Measurements from ENCODE around the gene ARID1A.
"Not testable (repeated sequence)": the region's sequence is repeated elsewhere in the genome, so short reads cannot be mapped to it uniquely, and the experiment has no call there.

Gene ARID1A

DNA sequence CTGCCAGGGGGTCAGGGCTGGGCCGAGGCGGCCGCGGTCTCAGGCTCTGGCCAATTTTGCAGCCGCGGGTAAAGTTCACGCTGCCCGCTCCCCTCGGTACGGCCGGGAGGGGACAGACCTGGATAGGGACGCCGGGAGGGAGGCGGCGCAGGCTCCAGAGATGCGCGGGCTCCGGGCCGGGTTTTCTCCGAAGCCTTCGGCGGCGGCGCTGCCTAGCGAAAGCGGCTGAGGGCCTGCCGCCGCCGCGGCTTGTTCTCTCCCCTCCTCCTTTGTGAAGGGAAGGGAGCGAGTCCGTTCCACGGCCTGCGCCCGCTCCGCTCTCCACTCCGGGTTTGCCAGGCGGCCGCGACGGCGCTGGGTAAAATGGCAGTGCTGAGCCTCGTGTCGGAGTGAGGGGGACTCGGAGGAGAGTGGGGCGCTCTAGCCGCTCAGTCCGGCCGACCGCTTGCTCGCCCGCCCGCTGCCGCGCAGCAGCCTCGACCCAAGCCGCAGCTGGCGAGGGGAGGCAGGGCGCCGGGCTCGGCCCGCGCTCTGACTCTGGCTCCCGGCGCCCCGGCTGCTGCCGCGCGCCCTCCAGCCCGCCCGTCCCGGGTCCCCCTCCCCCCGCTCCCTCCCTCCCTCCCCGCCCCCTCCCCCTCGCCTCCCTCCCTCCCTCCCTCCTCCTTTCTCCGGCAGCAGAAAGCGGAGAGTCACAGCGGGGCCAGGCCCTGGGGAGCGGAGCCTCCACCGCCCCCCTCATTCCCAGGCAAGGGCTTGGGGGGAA is at the start of gene ARID1A:
Gene ARID1A, plus strand, starts transcription at position 660 of the 763 bp plus-strand sequence. CDS start 389 bp downstream, outside the sequence.
- TF ChIP-seq, protein P1, sequence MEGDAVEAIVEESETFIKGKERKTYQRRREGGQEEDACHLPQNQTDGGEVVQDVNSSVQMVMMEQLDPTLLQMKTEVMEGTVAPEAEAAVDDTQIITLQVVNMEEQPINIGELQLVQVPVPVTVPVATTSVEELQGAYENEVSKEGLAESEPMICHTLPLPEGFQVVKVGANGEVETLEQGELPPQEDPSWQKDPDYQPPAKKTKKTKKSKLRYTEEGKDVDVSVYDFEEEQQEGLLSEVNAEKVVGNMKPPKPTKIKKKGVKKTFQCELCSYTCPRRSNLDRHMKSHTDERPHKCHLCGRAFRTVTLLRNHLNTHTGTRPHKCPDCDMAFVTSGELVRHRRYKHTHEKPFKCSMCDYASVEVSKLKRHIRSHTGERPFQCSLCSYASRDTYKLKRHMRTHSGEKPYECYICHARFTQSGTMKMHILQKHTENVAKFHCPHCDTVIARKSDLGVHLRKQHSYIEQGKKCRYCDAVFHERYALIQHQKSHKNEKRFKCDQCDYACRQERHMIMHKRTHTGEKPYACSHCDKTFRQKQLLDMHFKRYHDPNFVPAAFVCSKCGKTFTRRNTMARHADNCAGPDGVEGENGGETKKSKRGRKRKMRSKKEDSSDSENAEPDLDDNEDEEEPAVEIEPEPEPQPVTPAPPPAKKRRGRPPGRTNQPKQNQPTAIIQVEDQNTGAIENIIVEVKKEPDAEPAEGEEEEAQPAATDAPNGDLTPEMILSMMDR (IDR thresholded peaks at IDR 0.05; ENCODE audit: low read depth, low read length) = no peak
- TF ChIP-seq MYC (IDR thresholded peaks at IDR 0.05; ENCODE audit: low read depth, low read length) (peak; percentile 93), POLR2A (IDR thresholded peaks at IDR 0.05; ENCODE audit: extremely low read depth, insufficient read length) (peak; percentile 84)
- TF ChIP-seq, protein P2, sequence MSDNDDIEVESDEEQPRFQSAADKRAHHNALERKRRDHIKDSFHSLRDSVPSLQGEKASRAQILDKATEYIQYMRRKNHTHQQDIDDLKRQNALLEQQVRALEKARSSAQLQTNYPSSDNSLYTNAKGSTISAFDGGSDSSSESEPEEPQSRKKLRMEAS (IDR thresholded peaks at IDR 0.05; ENCODE audit: low read depth, low read length) = peak; percentile 87
- H3K4me3 ChIP-seq (ENCODE audit: low read depth, low read length) = peak within 1 kb of the TSS; percentile 71
- DNase-seq (ENCODE audit: low read depth) = peak; percentile 98

DNA sequence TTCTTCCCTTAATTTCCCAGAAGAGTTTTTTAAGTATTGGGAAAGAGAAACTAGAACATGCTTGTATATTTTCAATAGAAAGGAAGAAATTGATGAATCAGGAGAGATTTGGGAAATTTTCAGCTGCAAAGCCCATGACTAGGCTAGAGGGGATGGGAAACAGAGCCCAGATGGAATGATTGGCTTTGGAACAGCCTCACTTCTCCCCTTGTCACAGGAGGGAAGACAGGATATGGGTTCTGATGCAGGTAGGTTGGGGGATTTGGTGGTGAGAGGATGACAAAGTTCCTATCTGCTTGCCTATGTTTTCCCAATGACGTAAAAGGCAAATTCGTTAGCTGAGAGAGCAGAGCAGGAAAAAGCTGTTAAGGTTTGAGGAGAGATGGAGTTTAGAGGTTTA is 31.0 kb upstream of the ARID1A start:
- DNase-seq (ENCODE audit: low read depth) = no peak
- TF ChIP-seq, protein P1 (IDR thresholded peaks at IDR 0.05; ENCODE audit: low read depth, low read length) = no peak
- TF ChIP-seq POLR2A (IDR thresholded peaks at IDR 0.05; ENCODE audit: extremely low read depth, insufficient read length) (no peak), MYC (IDR thresholded peaks at IDR 0.05; ENCODE audit: low read depth, low read length) (no peak)
- TF ChIP-seq, protein P2 (IDR thresholded peaks at IDR 0.05; ENCODE audit: low read depth, low read length) = no peak

DNA sequence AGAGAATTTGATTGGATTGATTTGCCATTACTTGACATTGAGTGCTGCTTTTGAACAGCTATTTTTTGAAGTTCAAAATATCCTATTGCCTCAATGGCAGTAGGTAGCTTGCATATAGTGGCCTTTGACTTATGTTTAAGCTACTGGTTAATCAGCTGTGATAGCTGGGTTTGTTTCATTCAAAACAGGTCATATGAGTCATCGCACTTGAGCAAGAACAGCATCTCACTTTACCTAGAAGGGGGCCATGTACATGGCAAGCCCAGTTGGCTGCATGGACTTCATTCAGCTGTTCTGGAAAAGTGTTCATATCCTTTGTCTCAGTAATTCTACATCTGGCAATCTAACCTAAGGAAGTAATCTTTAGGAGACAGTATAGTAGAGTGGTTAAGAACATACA is 29.0 kb upstream of the ARID1A start:
- peak; percentile 62 for DNase-seq (ENCODE audit: low read depth)
- TF ChIP-seq, protein P1 (IDR thresholded peaks at IDR 0.05; ENCODE audit: low read depth, low read length) = no peak
- TF ChIP-seq MYC (IDR thresholded peaks at IDR 0.05; ENCODE audit: low read depth, low read length) = no peak
- no peak for TF ChIP-seq POLR2A (IDR thresholded peaks at IDR 0.05; ENCODE audit: extremely low read depth, insufficient read length)
- TF ChIP-seq, protein P2 (IDR thresholded peaks at IDR 0.05; ENCODE audit: low read depth, low read length) = no peak

More for the DNA sequence above, 31.0 kb upstream of the ARID1A start:
- H3K4me3 ChIP-seq (ENCODE audit: low read depth, low read length) = no peak overlapping the region

DNA sequence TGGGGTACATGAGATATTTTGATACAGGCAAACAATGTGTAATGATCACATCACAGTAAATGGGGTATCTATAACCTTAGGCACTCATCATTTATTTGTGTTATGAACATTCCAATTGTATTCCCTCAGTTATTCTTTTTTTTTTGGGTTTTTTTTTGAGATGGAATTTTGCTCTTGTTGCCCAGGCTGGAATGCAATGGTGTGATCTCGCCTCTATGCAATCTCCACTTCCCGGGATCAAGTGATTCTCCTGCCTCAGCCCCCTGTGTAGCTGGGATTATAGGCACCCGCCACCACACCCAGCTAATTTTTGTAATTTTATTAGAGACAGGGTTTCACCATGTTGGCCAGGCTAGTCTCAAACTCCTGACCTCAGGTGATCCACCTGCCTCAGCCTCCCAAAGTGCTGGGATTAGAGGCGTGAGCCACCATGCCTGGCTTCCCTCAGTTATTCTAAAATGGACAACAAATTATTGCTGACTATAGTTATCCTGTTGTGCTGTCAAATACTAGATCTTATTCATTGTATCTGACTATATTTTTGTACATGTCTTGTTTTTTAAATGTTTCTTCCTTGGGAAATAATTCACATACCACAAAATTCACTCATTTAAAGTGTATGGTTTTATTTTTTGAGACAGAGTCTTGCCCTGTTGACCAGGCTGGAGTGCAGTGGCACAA is 27.6 kb upstream of the ARID1A start:
- DNase-seq (ENCODE audit: low read depth) = not testable (repeated sequence)

More for the DNA sequence above, 29.0 kb upstream of the ARID1A start:
- H3K4me3 ChIP-seq (ENCODE audit: low read depth, low read length) = no peak overlapping the region

DNA sequence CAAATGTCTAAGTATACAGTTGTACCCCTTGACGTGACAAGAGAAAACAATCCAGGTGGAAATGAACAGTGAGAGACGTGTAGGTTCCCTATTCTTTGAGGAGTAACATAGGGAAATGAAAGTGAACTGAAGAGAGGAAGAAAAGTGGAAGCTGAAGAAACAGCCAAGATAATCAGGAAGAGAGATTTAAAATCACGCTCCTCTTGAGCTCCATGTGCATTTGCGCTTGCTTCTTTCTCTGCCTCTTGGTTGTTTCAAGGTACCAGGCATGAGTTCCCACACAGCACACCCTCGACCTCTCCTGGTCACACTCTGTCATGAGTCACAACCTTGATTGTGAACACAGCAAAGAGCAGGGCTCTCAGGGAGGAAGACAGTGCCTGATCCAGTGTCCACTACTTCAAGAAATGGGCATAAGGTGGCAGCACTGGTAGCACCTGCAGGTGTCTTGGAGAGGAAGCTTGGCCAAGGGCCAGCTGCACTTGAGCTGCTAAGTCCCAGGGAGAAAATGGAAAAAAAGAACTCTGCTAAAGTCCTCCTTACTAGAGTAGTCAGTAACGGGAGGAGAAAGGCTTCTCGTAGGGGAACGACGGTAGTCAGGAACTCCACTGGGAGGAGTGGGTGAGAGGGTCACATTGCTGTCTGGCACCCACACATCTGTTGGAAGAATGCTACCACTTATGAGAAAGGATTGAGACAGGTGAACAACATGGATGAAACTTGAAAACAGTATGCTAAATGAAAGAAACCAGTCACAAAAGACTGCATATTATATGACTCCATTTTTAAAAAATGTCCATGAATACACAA is 18.3 kb upstream of the ARID1A start:
- peak; percentile 88 for DNase-seq (ENCODE audit: low read depth)
- TF ChIP-seq, protein P1 (IDR thresholded peaks at IDR 0.05; ENCODE audit: low read depth, low read length) = peak; percentile 67
- TF ChIP-seq MYC (IDR thresholded peaks at IDR 0.05; ENCODE audit: low read depth, low read length) (peak; percentile 90), POLR2A (IDR thresholded peaks at IDR 0.05; ENCODE audit: extremely low read depth, insufficient read length) (no peak)
- TF ChIP-seq, protein P2 (IDR thresholded peaks at IDR 0.05; ENCODE audit: low read depth, low read length) = peak; percentile 89
- H3K4me3 ChIP-seq (ENCODE audit: low read depth, low read length) = peak overlapping the region; percentile 33

More for the DNA sequence above, 27.6 kb upstream of the ARID1A start:
- not testable (repeated sequence) for H3K4me3 ChIP-seq (ENCODE audit: low read depth, low read length)
